SK-N-SH (cell line): Measurements from ENCODE around the gene USB1. TPM values are rescaled to one million over a fixed set of nuclear protein-coding genes. Genes with fewer than 3 reads are reported as not detected.

Experiments used
- CTCF ChIA-PET: fragments of 300-600, 350-600 bp; formaldehyde crosslinking; extraction: SDS; loops from one replicate; lab custom pipeline; 2021; lab: Yijun Ruan, JAX
- POLR2A ChIA-PET: fragments of 350-600 bp; sonication (Branson Sonifier 250); formaldehyde crosslinking; extraction: SDS; loops from one replicate; lab custom pipeline; 2020; ENCODE audit warnings: antibody characterized with exemption, inconsistent platforms; lab: Yijun Ruan, JAX
- DNase-seq: peaks from one replicate; pipeline ENCODE4 v3.0.0; 2012
- H2AFZ ChIP-seq: fragments of 200-600 bp; sonication (generic); 2 replicates; pipeline ENCODE4 v1.8.1; 2016; ENCODE audit warnings: antibody characterized with exemption, mild to moderate bottlenecking, low read depth
- H3F3A ChIP-seq: fragments of 200-600 bp; sonication (generic); replicated peaks from 2 replicates; pipeline ENCODE3; 2016; ENCODE audit warnings: antibody characterized with exemption, mild to moderate bottlenecking; ENCODE audit not compliant: insufficient read depth
- H3K27ac ChIP-seq, 2 experiments: fragments of 200-500 bp in 1 of 2; fragments of 200-600 bp in 1 of 2; sonication (Bioruptor generic) in 1 of 2; sonication (generic), shearing (Covaris generic) in 1 of 2; 2 replicates each; pipeline versions ENCODE4 v1.5.1 to v1.6.1; 2014 to 2016; ENCODE audit warnings: low read depth in 2 of 2, inconsistent platforms in 1 of 2, low read length in 1 of 2, mild to moderate bottlenecking in 1 of 2, mixed read lengths in 1 of 2
- H3K27me3 ChIP-seq: fragments of 200-600 bp; sonication (generic), shearing (Covaris generic); 2 replicates; pipeline ENCODE4 v1.6.1; 2016; ENCODE audit warnings: mixed run types; ENCODE audit not compliant: insufficient read depth
- H3K36me3 ChIP-seq, 2 experiments: fragments of 200-500 bp in 1 of 2; fragments of 200-600 bp in 1 of 2; sonication (Bioruptor generic) in 1 of 2; sonication (generic) in 1 of 2; replicated peaks in 1 of 2; 2 replicates each; pipeline versions ENCODE3 to v1.5.1; 2014 to 2016; ENCODE audit warnings: low read length in 1 of 2, mild to moderate bottlenecking in 1 of 2; ENCODE audit not compliant: insufficient read depth in 2 of 2, control insufficient read depth in 1 of 2
- H3K4me1 ChIP-seq, 2 experiments: fragments of 200-500 bp in 1 of 2; fragments of 200-600 bp in 1 of 2; sonication (Bioruptor generic) in 1 of 2; sonication (generic), shearing (Covaris generic) in 1 of 2; 2 replicates each; pipeline versions ENCODE4 v1.5.1 to v1.6.1; 2014 to 2016; ENCODE audit warnings: low read depth in 1 of 2, low read length in 1 of 2, mixed run types in 1 of 2; ENCODE audit not compliant: insufficient read depth in 2 of 2, control insufficient read depth in 1 of 2
- H3K4me2 ChIP-seq: fragments of 200-600 bp; sonication (generic), shearing (Covaris generic); 2 replicates; pipeline ENCODE4 v1.6.1; 2017; ENCODE audit warnings: mixed run types
- H3K4me3 ChIP-seq, 2 experiments: fragments of 200-500 bp in 1 of 2; fragments of 200-600 bp in 1 of 2; sonication (Bioruptor generic) in 1 of 2; sonication (generic), shearing (Covaris generic) in 1 of 2; 2 replicates each; pipeline versions ENCODE4 v1.5.1 to v1.8.1; 2014 to 2016; ENCODE audit warnings: low read depth in 2 of 2, inconsistent platforms in 1 of 2, low read length in 1 of 2, mild to moderate bottlenecking in 1 of 2, mixed read lengths in 1 of 2, moderate library complexity in 1 of 2
- H3K79me2 ChIP-seq: fragments of 200-600 bp; sonication (generic); 2 replicates; pipeline ENCODE4 v1.8.1; 2017; ENCODE audit warnings: mild to moderate bottlenecking; ENCODE audit not compliant: insufficient read depth
- H3K9ac ChIP-seq: fragments of 200-600 bp; sonication (generic); 2 replicates; pipeline ENCODE4 v1.6.1; 2017; ENCODE audit warnings: mixed run types
- H3K9me2 ChIP-seq: fragments of 200-600 bp; sonication (generic); 2 replicates; pipeline ENCODE4 v1.6.1; 2017; ENCODE audit warnings: mixed run types
- H3K9me3 ChIP-seq: fragments of 200-600 bp; sonication (generic); 2 replicates; pipeline ENCODE4 v1.6.1; 2017; ENCODE audit warnings: mixed run types, mild to moderate bottlenecking, moderate library complexity
- H4K20me1 ChIP-seq: fragments of 200-600 bp; sonication (generic); 2 replicates; pipeline ENCODE4 v1.6.1; 2017; ENCODE audit warnings: mild to moderate bottlenecking, mixed run types; ENCODE audit not compliant: insufficient read depth
- CTCF ChIP-seq: fragments of 200-600 bp; sonication (generic); IDR thresholded peaks from 2 replicates; pipeline ENCODE4 v1.6.1; 2017; ENCODE audit warnings: antibody characterized with exemption, mild to moderate bottlenecking, moderate library complexity
- EZH2phosphoT487 ChIP-seq: fragments of 200-600 bp; sonication (generic); IDR thresholded peaks from 2 replicates; pipeline ENCODE4 v1.6.1; 2017; ENCODE audit warnings: low read depth, mixed run types, mild to moderate bottlenecking, antibody characterized with exemption, moderate library complexity, borderline replicate concordance
- FOSL2 ChIP-seq: IDR thresholded peaks from 2 replicates; pipeline ENCODE4 v1.4.0; 2012; ENCODE audit warnings: low read depth, mild to moderate bottlenecking, moderate library complexity, borderline replicate concordance
- GATA2 ChIP-seq: sonication (generic); formaldehyde crosslinking; IDR thresholded peaks from 2 replicates; pipeline ENCODE4 v1.5.0; 2020; ENCODE audit warnings: mild to moderate bottlenecking, missing genetic modification reagents
- PBX3 ChIP-seq: IDR thresholded peaks from 2 replicates; pipeline ENCODE4; 2012
- SIN3A ChIP-seq: IDR thresholded peaks from 2 replicates; pipeline ENCODE4 v1.6.1; 2012; ENCODE audit warnings: low read depth, mild to moderate bottlenecking, low read length, moderate library complexity, borderline replicate concordance
- YY1 ChIP-seq: IDR thresholded peaks from 2 replicates; pipeline ENCODE4 v1.4.0; 2012; ENCODE audit warnings: low read depth, mild to moderate bottlenecking
- ZBTB33 ChIP-seq: IDR thresholded peaks from 2 replicates; pipeline ENCODE4 v1.4.0; 2012; ENCODE audit warnings: low read depth, borderline replicate concordance
- whole genome bisulfite sequencing: methylation state at CpG from one replicate; pipeline ENCODE4 v1.1.6; 2017; ENCODE audit warnings: low lambda C conversion rate; 5-methylcytosine and 5-hydroxymethylcytosine counted together
- polyA plus RNA-seq, 3 experiments: library from polyadenylated mRNA; depleted of rRNA; stranded (reverse); fragments of >200 nt; gene quantifications; 2 replicates each; pipeline ENCODE4 v1.2.3, GENCODE V29; 2012

Gene USB1
- polyA plus RNA-seq, 1 of the 3 experiments (the other 2 are of a cell fraction): 94.1 TPM

- 0% methylated on average over 4 of the region's 95 CpGs for WGBS
- 0 out of 2 replicates have a peak, but pooled peaks cover 6% of the 10 kb centered on the region for H4K20me1 ChIP-seq
- CTCF ChIA-PET: interaction anchor here (0.6 to 6.2 kb wide), 36 partner anchors 8 to 486 kb away, joined by 3 to 71 read pairs (median 4); partner anchors contain the start of genes CNGB1 and KATNB1
Measured at GRCh38 chr16:57999971-58000705, 1.1 kb upstream of the USB1 start, which contains the start of gene ZNF319. Gene ZNF319, minus strand, starts transcription at chr16:58000672. Its CDS starts 2,407 bp downstream, at chr16:57998265.

More at GRCh38 chr16:57999971-58000705, 1.1 kb upstream of the USB1 start, which contains the start of gene ZNF319:
- peak within 1 kb of the TSS; percentile 97 for H2AFZ ChIP-seq
- peaks cover 20% of the 10 kb centered on the region for H3K79me2 ChIP-seq
- H3K9ac ChIP-seq: peak within 1 kb of the TSS; percentile 89
- POLR2A ChIA-PET: no interaction called here
- H3F3A ChIP-seq: peaks cover 4% of the 10 kb centered on the region
- H3K4me3 ChIP-seq: peak within 1 kb of the TSS; percentile 88 to 94
- H3K27me3 ChIP-seq: no peaks in the 10 kb centered on the region
- no peaks in the 10 kb centered on the region for H3K9me2 ChIP-seq
- DNase-seq: no peak
- H3K4me2 ChIP-seq: peak within 1 kb of the TSS; percentile 100
- TF ChIP-seq GATA2 (CRISPR knock-in tag) (no peak), ZBTB33 (no peak), FOSL2 (no peak), CTCF (no peak), SIN3A (peak; percentile 1; the same call in 1 of the 2 replicates), YY1 (no peak), EZH2phosphoT487 (no peak), PBX3 (no peak)
- H3K27ac ChIP-seq: peak within 1 kb of the TSS; percentile 76 to 88
- peaks cover 9 to 29% of the 10 kb centered on the region in 2 experiments for H3K36me3 ChIP-seq
- no peaks in the 10 kb centered on the region for H3K9me3 ChIP-seq
- peaks cover 0 to 18% of the 10 kb centered on the region in 2 experiments; a peak in 2 of 4 replicates for H3K4me1 ChIP-seq
